H7 (cell line): ENCODE results near the gene ASB16. TPM values are rescaled to one million over a fixed set of nuclear protein-coding genes. Genes with fewer than 3 reads are reported as not detected.
"Not testable (repeated sequence)": the region's sequence is repeated elsewhere in the genome, so short reads cannot be mapped to it uniquely, and the experiment has no call there.

Experiments
- DNase-seq: peaks from one replicate; pipeline ENCODE4 v3.0.0; 2012
- H3K27me3 ChIP-seq: 2 replicates; pipeline ENCODE4 v1.6.0; 2011; ENCODE audit warnings: mild to moderate bottlenecking, low read length; ENCODE audit not compliant: control insufficient read depth, insufficient read depth
- H3K36me3 ChIP-seq: replicated peaks from 2 replicates; pipeline ENCODE4 v1.5.1; 2011; ENCODE audit warnings: low read length; ENCODE audit not compliant: control insufficient read depth, insufficient read depth
- H3K4me3 ChIP-seq: 2 replicates; pipeline ENCODE4 v1.5.1; 2011; ENCODE audit warnings: low read depth, mild to moderate bottlenecking, control low read depth, low read length, moderate library complexity; ENCODE audit not compliant: insufficient read depth
- total RNA-seq: library from RNA; depleted of rRNA; stranded (reverse); fragments of >200 nt; shearing (Covaris generic); gene quantifications from 2 replicates; pipeline ENCODE4 v1.2.3, GENCODE V29; 2014

ASB16 gene
- total RNA-seq, 1 experiment from 2014 or later: 0.17 TPM

GRCh38 chr17:44134752-44135568, 35.5 kb upstream of the ASB16 start:
- H3K27me3 ChIP-seq: no peaks in the 10 kb centered on the region
- H3K4me3 ChIP-seq: no peak overlapping the region
- H3K36me3 ChIP-seq: no peaks in the 10 kb centered on the region
- DNase-seq: no peak

GRCh38 chr17:44137891-44138709, 32.4 kb upstream of the ASB16 start:
- Histone ChIP-seq H3K4me3 (peak overlapping the region; percentile 16; the same call in 1 of the 2 replicates), H3K27me3 (no peaks in the 10 kb centered on the region), H3K36me3 (no peaks in the 10 kb centered on the region)
- peak; percentile 91 for DNase-seq

- not testable (repeated sequence) for H3K27me3 ChIP-seq, DNase-seq, H3K4me3 ChIP-seq
- peaks cover 26% of the 10 kb centered on the region for H3K36me3 ChIP-seq
Observed at GRCh38 chr17:44143921-44144320, 26.6 kb upstream of the ASB16 start.

GRCh38 chr17:44144966-44145739, 25.4 kb upstream of the ASB16 start:
- Histone ChIP-seq H3K4me3 (no peak overlapping the region), H3K36me3 (peaks cover 31% of the 10 kb centered on the region), H3K27me3 (no peaks in the 10 kb centered on the region)
- DNase-seq: no peak

GRCh38 chr17:44146375-44147346, 23.8 kb upstream of the ASB16 start:
- peaks cover 32% of the 10 kb centered on the region for H3K36me3 ChIP-seq
- no peaks in the 10 kb centered on the region for H3K27me3 ChIP-seq
- no peak overlapping the region for H3K4me3 ChIP-seq
- DNase-seq: no peak

GRCh38 chr17:44147812-44148211, 22.7 kb upstream of the ASB16 start:
- DNase-seq: no peak
- no peak overlapping the region for H3K4me3 ChIP-seq

GRCh38 chr17:44149066-44149465, 21.4 kb upstream of the ASB16 start:
- not testable (repeated sequence) for DNase-seq, H3K4me3 ChIP-seq, H3K27me3 ChIP-seq
- peaks cover 38% of the 10 kb centered on the region for H3K36me3 ChIP-seq

More at GRCh38 chr17:44147812-44148211, 22.7 kb upstream of the ASB16 start:
- H3K27me3 ChIP-seq: no peaks in the 10 kb centered on the region
- peaks cover 38% of the 10 kb centered on the region for H3K36me3 ChIP-seq

GRCh38 chr17:44149750-44150329, 20.7 kb upstream of the ASB16 start:
- Histone ChIP-seq H3K4me3 (no peak overlapping the region), H3K27me3 (no peaks in the 10 kb centered on the region), H3K36me3 (peaks cover 41% of the 10 kb centered on the region)
- no peak for DNase-seq

- no peak overlapping the region for H3K4me3 ChIP-seq
- no peaks in the 10 kb centered on the region for H3K27me3 ChIP-seq
- H3K36me3 ChIP-seq: peaks cover 36% of the 10 kb centered on the region
- DNase-seq: no peak
Observed at GRCh38 chr17:44152875-44153274, 17.6 kb upstream of the ASB16 start.

GRCh38 chr17:44155488-44155887, 15.0 kb upstream of the ASB16 start:
- H3K27me3 ChIP-seq: no peaks in the 10 kb centered on the region
- H3K4me3 ChIP-seq: no peak overlapping the region
- peaks cover 32% of the 10 kb centered on the region for H3K36me3 ChIP-seq
- DNase-seq: no peak

GRCh38 chr17:44159519-44160210, 10.8 kb upstream of the ASB16 start:
- no peak overlapping the region for H3K4me3 ChIP-seq
- H3K27me3 ChIP-seq: no peaks in the 10 kb centered on the region
- DNase-seq: no peak
- H3K36me3 ChIP-seq: peaks cover 35% of the 10 kb centered on the region

- peaks cover 16% of the 10 kb centered on the region for H3K36me3 ChIP-seq
- H3K4me3 ChIP-seq: no peak overlapping the region
- no peaks in the 10 kb centered on the region for H3K27me3 ChIP-seq
- DNase-seq: no peak
Observed at GRCh38 chr17:44164476-44164875, 6.0 kb upstream of the ASB16 start.
